Measurements from ENCODE around the gene ADAMTS2. TPM values are rescaled to one million over a fixed set of nuclear protein-coding genes. Genes with fewer than 3 reads are reported as not detected.

ADAMTS2 gene
- polyA plus RNA-seq, 1 experiment = 129 TPM

GRCh38 chr5:179240561-179240960 lies 104.7 kb downstream of the ADAMTS2 start:
- ChIA-PET POLR2A (no interaction called here), CTCF (no interaction called here)
- no peak overlapping the region for H3K4me3 ChIP-seq (ENCODE audit: low read depth, low read length)
- no peak for DNase-seq (ENCODE audit: low read depth)
- H3K27me3 ChIP-seq (ENCODE audit: control insufficient read depth, insufficient read depth, low read length) = no peaks in the 10 kb centered on the region
- no peak for TF ChIP-seq CTCF (IDR thresholded peaks at IDR 0.05; ENCODE audit: insufficient read depth, low read depth, low read length)
- peaks cover 10% of the 10 kb centered on the region for H3K36me3 ChIP-seq (ENCODE audit: control insufficient read depth, insufficient read depth, low read length)

DNA sequence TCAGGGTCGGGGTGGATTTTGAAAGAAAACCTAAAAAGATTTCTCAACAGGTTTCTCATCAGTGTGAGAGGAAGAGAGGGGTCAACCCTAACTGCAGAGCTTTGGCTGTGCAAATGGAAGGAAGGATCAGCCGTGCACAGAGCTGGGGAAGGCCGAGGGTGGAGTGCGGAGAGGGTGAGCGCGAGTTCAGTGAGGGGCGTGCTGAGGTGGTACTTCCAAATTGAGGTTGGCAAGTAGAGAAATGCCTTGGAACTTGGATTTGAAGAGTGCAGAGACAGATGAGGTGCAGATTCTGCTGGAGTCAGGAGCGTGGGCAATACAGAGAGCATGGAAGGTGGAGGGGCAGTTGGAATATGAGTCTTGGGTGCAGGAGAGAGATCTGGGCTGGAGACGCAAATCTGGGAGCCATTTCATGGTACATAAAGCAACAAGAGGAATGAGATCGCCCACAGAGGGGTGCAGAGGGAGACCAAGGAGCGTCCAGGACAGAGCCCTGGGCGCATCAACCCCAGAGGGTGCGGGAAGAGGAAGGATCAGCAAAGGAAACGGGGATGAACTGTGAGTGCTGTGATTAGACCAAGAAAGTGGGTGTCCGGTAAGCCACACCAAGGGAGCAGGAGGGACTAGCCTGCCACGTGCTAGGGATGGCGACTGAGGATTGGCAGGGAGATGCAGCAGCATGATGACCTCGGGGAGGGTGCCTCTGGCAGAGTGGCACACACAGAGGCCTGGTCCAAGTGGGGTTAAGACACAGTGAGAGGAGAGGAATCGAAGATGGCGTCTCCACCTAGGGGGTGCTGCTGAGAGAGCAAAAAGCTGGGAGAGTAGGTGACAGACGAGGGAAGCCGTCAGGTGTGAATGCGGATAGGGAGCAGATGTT lies 105.8 kb downstream of the ADAMTS2 start:
- no peak for TF ChIP-seq CTCF (IDR thresholded peaks at IDR 0.05; ENCODE audit: insufficient read depth, low read depth, low read length)
- ChIA-PET POLR2A (no interaction called here), CTCF (interaction anchor here (1.4 kb wide), 1 partner anchor 103 kb away, joined by 6 read pairs; no protein-coding TSS in a partner anchor)
- H3K27me3 ChIP-seq (ENCODE audit: control insufficient read depth, insufficient read depth, low read length) = no peaks in the 10 kb centered on the region
- H3K4me3 ChIP-seq (ENCODE audit: low read depth, low read length) = no peak overlapping the region
- DNase-seq (ENCODE audit: low read depth) = no peak
- peaks cover 12% of the 10 kb centered on the region for H3K36me3 ChIP-seq (ENCODE audit: control insufficient read depth, insufficient read depth, low read length)

DNA sequence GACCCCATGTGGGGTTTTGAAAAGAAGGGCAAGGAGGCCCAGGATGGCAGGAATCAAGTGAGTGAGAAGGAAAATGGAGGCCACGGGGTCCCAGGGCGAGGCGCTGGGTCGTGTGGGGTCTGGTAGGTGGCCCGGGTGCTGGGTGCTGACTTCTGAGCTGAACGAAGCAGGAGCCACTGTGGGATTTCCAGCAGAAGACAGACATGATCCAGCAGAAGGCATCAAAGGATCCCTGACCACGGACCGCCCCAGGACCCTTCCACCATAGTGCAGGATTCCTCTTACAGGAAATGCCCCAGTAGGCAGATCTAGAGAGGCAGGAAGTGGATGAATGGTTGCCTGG lies 106.7 kb downstream of the ADAMTS2 start:
- CTCF ChIA-PET = interaction anchor here (1.4 kb wide), 1 partner anchor 104 kb away, joined by 6 read pairs; no protein-coding TSS in a partner anchor
- Histone ChIP-seq H3K27me3 (ENCODE audit: control insufficient read depth, insufficient read depth, low read length) (no peaks in the 10 kb centered on the region), H3K4me3 (ENCODE audit: low read depth, low read length) (no peak overlapping the region), H3K36me3 (ENCODE audit: control insufficient read depth, insufficient read depth, low read length) (peaks cover 13% of the 10 kb centered on the region)
- no peak for DNase-seq (ENCODE audit: low read depth)
- TF ChIP-seq CTCF (IDR thresholded peaks at IDR 0.05; ENCODE audit: insufficient read depth, low read depth, low read length) = no peak
- POLR2A ChIA-PET = no interaction called here

- Histone ChIP-seq H3K36me3 (ENCODE audit: control insufficient read depth, insufficient read depth, low read length) (peaks cover 14% of the 10 kb centered on the region), H3K27me3 (ENCODE audit: control insufficient read depth, insufficient read depth, low read length) (no peaks in the 10 kb centered on the region), H3K4me3 (ENCODE audit: low read depth, low read length) (no peak overlapping the region)
- DNase-seq (ENCODE audit: low read depth) = no peak
- ChIA-PET CTCF (interaction anchor here (1.4 kb wide), 1 partner anchor 105 kb away, joined by 6 read pairs; no protein-coding TSS in a partner anchor), POLR2A (no interaction called here)
- TF ChIP-seq CTCF (IDR thresholded peaks at IDR 0.05; ENCODE audit: insufficient read depth, low read depth, low read length) = no peak
Observed at GRCh38 chr5:179237770-179238627, 107.3 kb downstream of the ADAMTS2 start.
